Adipocyte (in vitro differentiated cells): ENCODE results near the gene MKS1.

Source experiments
- DNase-seq: peaks from one replicate; pipeline ENCODE4 v3.0.0-alpha.2; 2015; ENCODE audit warnings: low read depth
- H3K27me3 ChIP-seq: replicated peaks from 2 replicates; pipeline ENCODE4 v1.7.0; 2013; ENCODE audit warnings: mild to moderate bottlenecking, low read length, moderate library complexity; ENCODE audit not compliant: control insufficient read depth, insufficient read depth
- H3K36me3 ChIP-seq: 2 replicates; pipeline ENCODE4 v1.7.0; 2013; ENCODE audit warnings: low read length, mild to moderate bottlenecking, moderate library complexity; ENCODE audit not compliant: control insufficient read depth, insufficient read depth, severe bottlenecking
- H3K4me1 ChIP-seq: 2 replicates; pipeline ENCODE4 v1.7.0; 2013; ENCODE audit warnings: mild to moderate bottlenecking, low read length, moderate library complexity; ENCODE audit not compliant: control insufficient read depth, insufficient read depth
- H3K4me3 ChIP-seq: 2 replicates; pipeline ENCODE4 v1.7.0; 2013; ENCODE audit warnings: mild to moderate bottlenecking, low read length, moderate library complexity
- H3K9ac ChIP-seq: 2 replicates; pipeline ENCODE4 v1.7.0; 2013; ENCODE audit warnings: mild to moderate bottlenecking, low read length, moderate library complexity
- H3K9me3 ChIP-seq: 2 replicates; pipeline ENCODE4 v1.7.0; 2013; ENCODE audit warnings: mild to moderate bottlenecking, low read length, moderate library complexity; ENCODE audit not compliant: control insufficient read depth

Gene MKS1

GRCh38 chr17:58224315-58224714 is 5.3 kb upstream of the MKS1 start:
- no peak overlapping the region for H3K4me3 ChIP-seq
- DNase-seq, result peak; percentile 9

GRCh38 chr17:58219789-58220183 is 731 bp upstream of the MKS1 start:
- Histone ChIP-seq H3K4me1 (peaks cover 17% of the 10 kb centered on the region), H3K27me3 (no peaks in the 10 kb centered on the region), H3K36me3 (peaks cover 4% of the 10 kb centered on the region), H3K9me3 (no peaks in the 10 kb centered on the region), H3K4me3 (peak overlapping the region; percentile 91), H3K9ac (peak overlapping the region; percentile 88)
- DNase-seq, result no peak

More at GRCh38 chr17:58224315-58224714, 5.3 kb upstream of the MKS1 start:
- Histone ChIP-seq H3K9ac (no peak overlapping the region), H3K4me1 (peaks cover 12% of the 10 kb centered on the region), H3K36me3 (no peaks in the 10 kb centered on the region), H3K27me3 (no peaks in the 10 kb centered on the region), H3K9me3 (no peaks in the 10 kb centered on the region)

GRCh38 chr17:58217766-58218165 is 1.3 kb downstream of the MKS1 start:
- peaks cover 17% of the 10 kb centered on the region for H3K36me3 ChIP-seq
- H3K4me1 ChIP-seq, result peaks cover 12% of the 10 kb centered on the region
- H3K9ac ChIP-seq, result no peak overlapping the region
- H3K9me3 ChIP-seq, result no peaks in the 10 kb centered on the region
- no peak overlapping the region for H3K4me3 ChIP-seq
- H3K27me3 ChIP-seq, result no peaks in the 10 kb centered on the region
- DNase-seq, result no peak

GRCh38 chr17:58215685-58216084 is 3.4 kb downstream of the MKS1 start:
- Histone ChIP-seq H3K4me1 (peaks cover 12% of the 10 kb centered on the region), H3K9me3 (no peaks in the 10 kb centered on the region), H3K27me3 (no peaks in the 10 kb centered on the region), H3K9ac (no peak overlapping the region), H3K36me3 (peaks cover 26% of the 10 kb centered on the region), H3K4me3 (no peak overlapping the region)
- DNase-seq, result no peak

- Histone ChIP-seq H3K9ac (no peak overlapping the region), H3K4me3 (no peak overlapping the region), H3K4me1 (no peaks in the 10 kb centered on the region), H3K9me3 (no peaks in the 10 kb centered on the region), H3K27me3 (no peaks in the 10 kb centered on the region), H3K36me3 (peaks cover 58% of the 10 kb centered on the region)
- no peak for DNase-seq
Measured at GRCh38 chr17:58210922-58211321, 8.1 kb downstream of the MKS1 start.

GRCh38 chr17:58208344-58208743 is 10.7 kb downstream of the MKS1 start:
- Histone ChIP-seq H3K4me1 (no peaks in the 10 kb centered on the region), H3K36me3 (peaks cover 53% of the 10 kb centered on the region), H3K9ac (no peak overlapping the region), H3K4me3 (no peak overlapping the region), H3K27me3 (no peaks in the 10 kb centered on the region), H3K9me3 (no peaks in the 10 kb centered on the region)
- no peak for DNase-seq

GRCh38 chr17:58207451-58207850 is 11.6 kb downstream of the MKS1 start:
- no peaks in the 10 kb centered on the region for H3K27me3 ChIP-seq
- no peaks in the 10 kb centered on the region for H3K9me3 ChIP-seq
- H3K36me3 ChIP-seq, result peaks cover 44% of the 10 kb centered on the region
- H3K4me3 ChIP-seq, result no peak overlapping the region
- no peak for DNase-seq
- H3K4me1 ChIP-seq, result no peaks in the 10 kb centered on the region
- H3K9ac ChIP-seq, result no peak overlapping the region

- DNase-seq, result no peak
- no peaks in the 10 kb centered on the region for H3K4me1 ChIP-seq
- H3K9me3 ChIP-seq, result no peaks in the 10 kb centered on the region
- H3K9ac ChIP-seq, result no peak overlapping the region
- H3K4me3 ChIP-seq, result no peak overlapping the region
- H3K36me3 ChIP-seq, result peaks cover 38% of the 10 kb centered on the region
- H3K27me3 ChIP-seq, result no peaks in the 10 kb centered on the region
Measured at GRCh38 chr17:58205936-58206335, 13.1 kb downstream of the MKS1 start.

- H3K4me1 ChIP-seq, result no peaks in the 10 kb centered on the region
- H3K36me3 ChIP-seq, result peaks cover 29% of the 10 kb centered on the region
- H3K9ac ChIP-seq, result no peak overlapping the region
- no peaks in the 10 kb centered on the region for H3K9me3 ChIP-seq
- no peak overlapping the region for H3K4me3 ChIP-seq
- no peak for DNase-seq
- H3K27me3 ChIP-seq, result peaks cover 10% of the 10 kb centered on the region
Measured at GRCh38 chr17:58204796-58205195, 14.3 kb downstream of the MKS1 start.

GRCh38 chr17:58202859-58203258 is 16.2 kb downstream of the MKS1 start:
- Histone ChIP-seq H3K36me3 (peaks cover 16% of the 10 kb centered on the region), H3K27me3 (peaks cover 29% of the 10 kb centered on the region), H3K4me3 (no peak overlapping the region), H3K9me3 (no peaks in the 10 kb centered on the region), H3K9ac (no peak overlapping the region), H3K4me1 (no peaks in the 10 kb centered on the region)
- no peak for DNase-seq

GRCh38 chr17:58200024-58200633 is 18.9 kb downstream of the MKS1 start:
- Histone ChIP-seq H3K36me3 (no peaks in the 10 kb centered on the region), H3K4me3 (no peak overlapping the region), H3K4me1 (no peaks in the 10 kb centered on the region), H3K9me3 (no peaks in the 10 kb centered on the region), H3K27me3 (peaks cover 48% of the 10 kb centered on the region), H3K9ac (no peak overlapping the region)
- peak; percentile 26 for DNase-seq

GRCh38 chr17:58196610-58197009 is 22.4 kb downstream of the MKS1 start:
- Histone ChIP-seq H3K4me1 (no peaks in the 10 kb centered on the region), H3K9me3 (no peaks in the 10 kb centered on the region), H3K36me3 (no peaks in the 10 kb centered on the region), H3K4me3 (no peak overlapping the region), H3K9ac (no peak overlapping the region), H3K27me3 (peaks cover 79% of the 10 kb centered on the region)
- no peak for DNase-seq
